D721Med (cell line): ENCODE measurements around the gene SLC25A30.

Experiments
- DNase-seq: peaks from one replicate; pipeline ENCODE4 v3.0.0; 2011; ENCODE audit warnings: low spot score; ENCODE audit not compliant: insufficient read length
- FAIRE-seq: peaks from 2 replicates; lab custom pipeline; 2011; peaks lifted over from hg19 to GRCh38; lab: Jason Lieb, UNC
- TF ChIP-seq, protein P1 (sequence below): IDR thresholded peaks from 2 replicates; pipeline ENCODE4 v1.5.1; 2012; ENCODE audit warnings: mild to moderate bottlenecking, control low read depth; ENCODE audit not compliant: insufficient read depth; ENCODE audit errors: missing control alignments

SLC25A30 gene

DNA sequence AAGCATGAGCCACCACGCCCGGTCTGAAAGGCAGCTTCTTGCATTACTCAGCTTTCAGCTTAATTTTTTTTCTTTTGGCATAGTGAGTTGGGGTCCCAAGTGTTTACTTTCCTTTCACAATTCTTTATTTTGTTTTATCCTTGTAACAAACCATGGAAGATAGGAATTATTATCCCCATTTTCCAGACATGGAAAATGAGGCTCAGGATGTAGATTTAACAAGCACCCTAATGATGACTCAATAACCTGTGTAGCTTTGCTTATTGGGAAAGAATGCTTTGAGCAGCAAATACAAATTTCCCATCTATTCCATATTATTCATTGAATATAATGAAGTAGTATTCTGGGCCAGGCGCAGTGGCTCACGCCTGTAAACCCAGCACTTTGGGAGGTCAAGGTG lies 33.1 kb upstream of the SLC25A30 start:
- TF ChIP-seq, protein P1, sequence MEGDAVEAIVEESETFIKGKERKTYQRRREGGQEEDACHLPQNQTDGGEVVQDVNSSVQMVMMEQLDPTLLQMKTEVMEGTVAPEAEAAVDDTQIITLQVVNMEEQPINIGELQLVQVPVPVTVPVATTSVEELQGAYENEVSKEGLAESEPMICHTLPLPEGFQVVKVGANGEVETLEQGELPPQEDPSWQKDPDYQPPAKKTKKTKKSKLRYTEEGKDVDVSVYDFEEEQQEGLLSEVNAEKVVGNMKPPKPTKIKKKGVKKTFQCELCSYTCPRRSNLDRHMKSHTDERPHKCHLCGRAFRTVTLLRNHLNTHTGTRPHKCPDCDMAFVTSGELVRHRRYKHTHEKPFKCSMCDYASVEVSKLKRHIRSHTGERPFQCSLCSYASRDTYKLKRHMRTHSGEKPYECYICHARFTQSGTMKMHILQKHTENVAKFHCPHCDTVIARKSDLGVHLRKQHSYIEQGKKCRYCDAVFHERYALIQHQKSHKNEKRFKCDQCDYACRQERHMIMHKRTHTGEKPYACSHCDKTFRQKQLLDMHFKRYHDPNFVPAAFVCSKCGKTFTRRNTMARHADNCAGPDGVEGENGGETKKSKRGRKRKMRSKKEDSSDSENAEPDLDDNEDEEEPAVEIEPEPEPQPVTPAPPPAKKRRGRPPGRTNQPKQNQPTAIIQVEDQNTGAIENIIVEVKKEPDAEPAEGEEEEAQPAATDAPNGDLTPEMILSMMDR, result no peak
- FAIRE-seq, result no peak
- no peak for DNase-seq

- FAIRE-seq (no peak), DNase-seq (no peak)
- TF ChIP-seq, protein P1, result no peak
Measured at GRCh38 chr13:45448965-45449559, 30.9 kb upstream of the SLC25A30 start.

DNA sequence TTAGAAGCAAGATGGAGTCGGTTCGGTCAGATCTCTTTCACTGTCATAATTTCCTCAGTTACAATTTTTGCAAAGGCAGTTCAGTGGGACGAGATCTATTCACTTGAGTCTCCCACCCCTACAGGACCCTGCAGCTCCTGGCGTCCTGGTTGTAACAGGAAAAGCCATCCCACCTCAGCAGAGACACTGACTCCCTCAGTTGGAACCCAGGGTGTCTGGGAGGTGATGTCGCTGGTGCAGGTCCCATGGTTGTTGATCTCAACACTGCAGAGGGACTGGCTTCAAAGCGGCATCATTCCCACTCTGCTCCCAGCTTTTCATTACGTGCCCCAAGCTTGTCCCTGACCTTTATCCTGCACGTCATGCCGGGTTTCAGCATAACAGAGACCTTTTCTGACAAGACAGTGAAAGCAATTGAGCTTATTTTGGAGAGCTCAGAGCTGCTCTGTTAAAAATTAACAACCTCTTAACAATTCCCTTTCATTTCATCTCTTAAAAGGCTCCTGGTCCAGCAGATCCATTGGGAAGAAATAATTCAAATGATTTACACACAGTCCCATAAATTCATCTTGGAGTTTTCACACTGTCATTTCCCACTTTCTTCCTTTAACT lies 29.0 kb upstream of the SLC25A30 start:
- DNase-seq (no peak), FAIRE-seq (no peak)
- TF ChIP-seq, protein P1, result no peak

DNA sequence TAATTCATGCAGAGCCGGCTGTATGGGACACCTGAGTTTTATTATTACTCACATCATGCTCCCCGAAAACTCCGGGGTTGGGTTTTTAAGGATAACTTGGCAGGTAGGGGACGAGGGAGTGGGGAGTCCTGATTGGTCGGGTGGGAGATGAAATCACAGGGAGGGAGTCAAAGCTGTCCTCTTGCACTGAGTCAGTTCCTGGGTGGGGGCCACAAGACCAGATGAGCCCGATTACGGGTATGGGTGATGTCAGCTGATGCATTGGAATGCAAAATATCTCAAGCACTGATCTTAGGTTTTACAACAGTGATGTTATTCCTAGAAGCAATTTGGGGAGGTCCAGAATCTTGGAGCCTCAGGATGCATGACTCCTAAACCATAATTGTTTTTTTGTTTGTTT lies 28.0 kb upstream of the SLC25A30 start:
- no peak for FAIRE-seq
- TF ChIP-seq, protein P1, result no peak
- DNase-seq, result no peak

GRCh38 chr13:45445053-45445452 lies 26.9 kb upstream of the SLC25A30 start:
- FAIRE-seq (no peak), DNase-seq (no peak)
- TF ChIP-seq, protein P1, result no peak

DNA sequence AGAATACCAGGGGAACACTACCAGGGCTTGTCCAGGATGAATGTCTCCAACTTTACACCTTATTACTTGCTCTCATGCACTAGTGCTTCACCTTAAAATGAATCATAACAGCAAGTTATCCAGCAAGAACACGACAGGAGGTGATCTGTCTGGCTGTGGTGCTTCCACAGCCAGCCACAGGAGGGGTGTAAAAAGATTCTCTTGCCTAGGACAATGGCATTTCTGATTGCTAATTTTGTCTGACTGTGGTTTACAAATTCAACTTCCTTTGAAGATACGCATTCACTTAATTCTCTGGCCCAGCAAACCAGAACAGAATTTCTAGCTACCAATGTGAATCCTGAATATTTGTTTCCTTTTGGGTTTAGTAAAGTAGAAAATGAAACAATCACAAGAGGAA lies 23.5 kb upstream of the SLC25A30 start:
- TF ChIP-seq, protein P1, result no peak
- FAIRE-seq (no peak), DNase-seq (no peak)

DNA sequence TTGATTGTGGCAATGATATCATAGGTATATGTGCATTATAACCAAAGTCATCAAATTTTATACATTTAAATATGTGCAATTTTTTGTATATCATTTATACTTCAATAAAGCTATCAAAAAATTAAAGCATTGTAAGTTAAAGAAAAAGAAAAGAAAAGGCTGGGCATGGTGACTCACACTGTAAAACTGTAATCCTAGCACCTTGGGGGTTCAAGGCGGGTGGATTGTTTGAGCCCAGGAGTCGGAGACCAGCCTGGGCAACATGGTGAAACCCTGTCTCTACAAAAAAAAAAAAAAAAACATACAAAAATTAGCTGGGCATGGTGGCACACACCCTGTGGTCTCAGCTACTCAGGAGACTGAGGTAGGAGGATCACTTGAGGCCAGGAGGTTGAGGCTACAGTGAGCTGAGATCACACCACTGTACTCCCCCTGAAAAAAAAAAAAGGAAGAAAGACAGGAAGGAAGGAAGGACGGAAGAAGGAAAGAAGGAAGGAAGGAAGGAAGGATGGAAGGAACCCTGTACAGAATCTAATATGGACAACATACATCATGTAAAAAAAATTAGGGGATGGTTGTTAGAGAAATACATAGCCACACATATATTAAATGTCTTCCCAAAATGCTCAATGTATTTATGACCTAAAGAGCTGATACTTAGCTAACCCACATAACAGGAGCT lies 21.7 kb upstream of the SLC25A30 start:
- FAIRE-seq (no peak), DNase-seq (no peak)
- TF ChIP-seq, protein P1, result no peak
